Measurements from ENCODE around the gene FAM9B. TPM values are rescaled to one million over a fixed set of nuclear protein-coding genes. Genes with fewer than 3 reads are reported as not detected.
"Not testable (repeated sequence)": the region's sequence is repeated elsewhere in the genome, so short reads cannot be mapped to it uniquely, and the experiment has no call there.

Gene FAM9B
- total RNA-seq, 2 donors from 2014 or later, result 0.11 TPM; not detected in 1

GRCh38 chrX:9023293-9023692 lies 10.6 kb downstream of the FAM9B start:
- no peaks in the 10 kb centered on the region for H3K36me3 Mint-ChIP-seq (ENCODE audit: low read depth)
- no peaks in the 10 kb centered on the region for H3K9me3 Mint-ChIP-seq
- no peaks in the 10 kb centered on the region for H3K4me1 Mint-ChIP-seq
- H3K27me3 Mint-ChIP-seq, result no peaks in the 10 kb centered on the region
- peak; percentile 23 for ATAC-seq (replicated peaks)
- no peak overlapping the region for H3K27ac Mint-ChIP-seq
- no peak overlapping the region for H3K4me3 Mint-ChIP-seq

- Mint-ChIP-seq H3K27me3 (no peaks in the 10 kb centered on the region), H3K36me3 (ENCODE audit: low read depth) (no peaks in the 10 kb centered on the region), H3K4me1 (no peaks in the 10 kb centered on the region), H3K9me3 (no peaks in the 10 kb centered on the region), H3K27ac (no peak overlapping the region), H3K4me3 (no peak overlapping the region)
- ATAC-seq (replicated peaks), result no peak
These were observed 14.8 kb downstream of the FAM9B start for GRCh38 chrX:9019151-9019550.

GRCh38 chrX:9018332-9018731 lies 15.6 kb downstream of the FAM9B start:
- not testable (repeated sequence) for H3K4me3 Mint-ChIP-seq; H3K27ac Mint-ChIP-seq; H3K4me1 Mint-ChIP-seq; H3K36me3 Mint-ChIP-seq (ENCODE audit: low read depth); H3K27me3 Mint-ChIP-seq; H3K9me3 Mint-ChIP-seq; ATAC-seq (replicated peaks)

GRCh38 chrX:9003041-9003440 lies 30.9 kb downstream of the FAM9B start:
- Mint-ChIP-seq H3K4me1 (peaks cover 10% of the 10 kb centered on the region), H3K27ac (no peak overlapping the region), H3K9me3 (no peaks in the 10 kb centered on the region), H3K36me3 (ENCODE audit: low read depth) (no peaks in the 10 kb centered on the region), H3K27me3 (no peaks in the 10 kb centered on the region), H3K4me3 (no peak overlapping the region)
- ATAC-seq (replicated peaks), result no peak

- Mint-ChIP-seq H3K9me3 (no peaks in the 10 kb centered on the region), H3K4me1 (peaks cover 7% of the 10 kb centered on the region), H3K27ac (no peak overlapping the region), H3K36me3 (ENCODE audit: low read depth) (no peaks in the 10 kb centered on the region), H3K4me3 (no peak overlapping the region), H3K27me3 (no peaks in the 10 kb centered on the region)
- ATAC-seq (replicated peaks), result peak; percentile 80
These were observed 45.5 kb downstream of the FAM9B start for GRCh38 chrX:8988446-8988845.

GRCh38 chrX:8987672-8988250 lies 46.2 kb downstream of the FAM9B start:
- H3K36me3 Mint-ChIP-seq (ENCODE audit: low read depth), result no peaks in the 10 kb centered on the region
- no peaks in the 10 kb centered on the region for H3K27me3 Mint-ChIP-seq
- ATAC-seq (replicated peaks), result peak; percentile 64
- no peak overlapping the region for H3K27ac Mint-ChIP-seq
- peak overlapping the region; percentile 16 for H3K4me3 Mint-ChIP-seq
- H3K9me3 Mint-ChIP-seq, result no peaks in the 10 kb centered on the region
- H3K4me1 Mint-ChIP-seq, result peaks cover 7% of the 10 kb centered on the region

- Mint-ChIP-seq H3K36me3 (ENCODE audit: low read depth) (no peaks in the 10 kb centered on the region), H3K27ac (no peak overlapping the region), H3K9me3 (no peaks in the 10 kb centered on the region), H3K4me3 (no peak overlapping the region), H3K27me3 (no peaks in the 10 kb centered on the region), H3K4me1 (peaks cover 11% of the 10 kb centered on the region)
- ATAC-seq (replicated peaks), result no peak
These were observed 49.7 kb downstream of the FAM9B start for GRCh38 chrX:8984231-8984630.

- Mint-ChIP-seq H3K36me3 (ENCODE audit: low read depth) (no peaks in the 10 kb centered on the region), H3K27ac (no peak overlapping the region), H3K9me3 (no peaks in the 10 kb centered on the region), H3K27me3 (no peaks in the 10 kb centered on the region), H3K4me3 (peak overlapping the region; percentile 25), H3K4me1 (peaks cover 4% of the 10 kb centered on the region)
- ATAC-seq (replicated peaks), result peak; percentile 74
These were observed 52.2 kb downstream of the FAM9B start for GRCh38 chrX:8981723-8982122.

- H3K36me3 Mint-ChIP-seq (ENCODE audit: low read depth), result no peaks in the 10 kb centered on the region
- no peak for ATAC-seq (replicated peaks)
- H3K4me1 Mint-ChIP-seq, result peaks cover 4% of the 10 kb centered on the region
These were observed 53.2 kb downstream of the FAM9B start for GRCh38 chrX:8980756-8981155.

More at GRCh38 chrX:8980756-8981155, 53.2 kb downstream of the FAM9B start:
- Mint-ChIP-seq H3K27me3 (no peaks in the 10 kb centered on the region), H3K9me3 (no peaks in the 10 kb centered on the region), H3K27ac (no peak overlapping the region), H3K4me3 (no peak overlapping the region)

Other genes with a start within 250 kb of the FAM9B start
- gene FAM9A, start 232.7 kb downstream of the FAM9B start, total RNA-seq, result not detected

Measured in activated T-helper 17 cell treated with anti-CD3 and anti-CD28 coated beads, Interleukin-2, amount 50 U/mL, for 72 hours (primary cell).